RPMI8226 (cell line): ENCODE results near the gene ADAMTS17.

Source experiments
- DNase-seq: peaks from one replicate; pipeline ENCODE4 v3.0.0-alpha.2; 2015

ADAMTS17 gene, protein sequence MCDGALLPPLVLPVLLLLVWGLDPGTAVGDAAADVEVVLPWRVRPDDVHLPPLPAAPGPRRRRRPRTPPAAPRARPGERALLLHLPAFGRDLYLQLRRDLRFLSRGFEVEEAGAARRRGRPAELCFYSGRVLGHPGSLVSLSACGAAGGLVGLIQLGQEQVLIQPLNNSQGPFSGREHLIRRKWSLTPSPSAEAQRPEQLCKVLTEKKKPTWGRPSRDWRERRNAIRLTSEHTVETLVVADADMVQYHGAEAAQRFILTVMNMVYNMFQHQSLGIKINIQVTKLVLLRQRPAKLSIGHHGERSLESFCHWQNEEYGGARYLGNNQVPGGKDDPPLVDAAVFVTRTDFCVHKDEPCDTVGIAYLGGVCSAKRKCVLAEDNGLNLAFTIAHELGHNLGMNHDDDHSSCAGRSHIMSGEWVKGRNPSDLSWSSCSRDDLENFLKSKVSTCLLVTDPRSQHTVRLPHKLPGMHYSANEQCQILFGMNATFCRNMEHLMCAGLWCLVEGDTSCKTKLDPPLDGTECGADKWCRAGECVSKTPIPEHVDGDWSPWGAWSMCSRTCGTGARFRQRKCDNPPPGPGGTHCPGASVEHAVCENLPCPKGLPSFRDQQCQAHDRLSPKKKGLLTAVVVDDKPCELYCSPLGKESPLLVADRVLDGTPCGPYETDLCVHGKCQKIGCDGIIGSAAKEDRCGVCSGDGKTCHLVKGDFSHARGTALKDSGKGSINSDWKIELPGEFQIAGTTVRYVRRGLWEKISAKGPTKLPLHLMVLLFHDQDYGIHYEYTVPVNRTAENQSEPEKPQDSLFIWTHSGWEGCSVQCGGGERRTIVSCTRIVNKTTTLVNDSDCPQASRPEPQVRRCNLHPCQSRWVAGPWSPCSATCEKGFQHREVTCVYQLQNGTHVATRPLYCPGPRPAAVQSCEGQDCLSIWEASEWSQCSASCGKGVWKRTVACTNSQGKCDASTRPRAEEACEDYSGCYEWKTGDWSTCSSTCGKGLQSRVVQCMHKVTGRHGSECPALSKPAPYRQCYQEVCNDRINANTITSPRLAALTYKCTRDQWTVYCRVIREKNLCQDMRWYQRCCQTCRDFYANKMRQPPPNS

DNA sequence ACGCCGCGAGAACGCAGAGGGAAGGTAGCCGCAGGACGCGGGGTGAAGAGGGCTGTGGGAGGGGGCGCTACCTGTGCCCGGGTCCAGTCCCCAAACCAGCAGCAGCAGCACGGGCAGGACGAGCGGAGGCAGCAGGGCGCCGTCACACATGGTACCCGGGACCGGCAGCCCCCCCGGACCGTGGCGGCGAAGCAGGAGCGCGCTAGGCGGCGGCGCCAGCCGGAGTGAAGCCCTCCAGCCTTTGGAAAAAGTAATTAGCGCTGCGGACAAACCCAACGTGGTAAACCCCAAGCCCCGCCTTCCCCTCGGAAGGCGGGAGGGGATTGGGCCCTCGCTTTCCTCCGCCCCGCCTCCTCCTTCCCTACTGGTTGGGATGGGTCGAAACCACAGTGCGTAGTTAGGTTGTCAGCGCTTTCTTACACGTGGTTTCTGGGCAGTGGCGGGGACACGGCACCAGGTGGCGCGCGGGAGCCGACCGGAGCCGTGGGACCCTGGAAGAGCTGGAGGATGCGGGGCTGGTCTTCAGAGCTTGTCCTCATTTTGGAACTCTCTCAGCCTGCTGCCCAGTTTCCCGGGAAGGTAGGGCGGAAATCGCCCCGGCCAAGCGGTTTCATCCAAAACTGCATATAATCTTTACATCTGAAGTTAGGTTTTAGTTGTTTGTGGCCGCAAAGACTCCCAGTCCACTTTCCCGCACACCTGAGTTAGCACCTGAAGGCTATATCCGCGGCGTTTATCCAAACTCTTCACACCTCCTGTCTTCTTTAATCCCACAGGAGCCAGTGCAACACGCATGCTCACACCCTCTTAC lies at the start of gene ADAMTS17:
TSS of gene ADAMTS17 (minus strand) at position 226 of the 811 bp plus-strand sequence. CDS start at position 150, 76 bp downstream.
- peak; percentile 60 for DNase-seq

DNA sequence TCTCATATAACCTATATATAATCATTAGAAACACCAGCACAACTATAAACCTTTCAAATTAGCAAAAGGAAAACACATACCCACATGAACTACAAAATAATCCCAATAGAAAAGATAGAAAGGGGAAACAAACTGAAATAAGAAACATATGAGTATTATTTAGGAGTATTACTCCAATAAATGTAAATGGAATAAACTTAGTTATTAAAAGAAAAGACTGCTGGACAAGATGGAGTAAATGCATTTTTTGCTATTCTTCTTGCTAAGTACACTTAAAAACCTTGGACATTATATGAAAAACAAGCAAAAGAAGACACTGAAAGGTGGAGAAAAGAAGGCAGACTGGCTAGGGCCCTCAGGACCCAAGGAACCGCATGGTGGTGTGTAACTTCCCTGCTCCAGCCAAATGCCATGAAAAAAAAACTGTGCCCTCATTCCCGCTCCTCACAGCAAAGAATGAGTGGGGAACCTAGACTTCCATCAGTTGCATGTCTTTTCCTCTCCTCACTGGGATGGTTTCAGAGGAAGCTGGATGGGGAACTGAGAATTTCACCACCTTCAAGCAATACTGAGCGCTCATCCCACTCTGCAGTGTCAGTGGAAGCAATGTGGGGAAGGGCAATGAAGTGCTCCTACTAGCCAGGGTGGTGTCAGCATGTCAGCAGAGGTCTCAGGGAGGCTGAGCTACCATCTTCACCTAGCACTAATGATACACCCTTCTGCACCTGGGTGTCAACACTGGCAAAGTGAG lies 43.7 kb upstream of the ADAMTS17 start:
- no peak for DNase-seq

GRCh38 chr15:100384108-100384410 lies 42.3 kb upstream of the ADAMTS17 start:
- DNase-seq: no peak

- peak; percentile 71 for DNase-seq
Observed at GRCh38 chr15:100383302-100384107, 41.7 kb upstream of the ADAMTS17 start.

GRCh38 chr15:100373942-100374341 lies 32.2 kb upstream of the ADAMTS17 start:
- DNase-seq: no peak

GRCh38 chr15:100373120-100373896 lies 31.5 kb upstream of the ADAMTS17 start:
- no peak for DNase-seq

- no peak for DNase-seq
Observed at GRCh38 chr15:100372739-100373119, 31.0 kb upstream of the ADAMTS17 start.

DNA sequence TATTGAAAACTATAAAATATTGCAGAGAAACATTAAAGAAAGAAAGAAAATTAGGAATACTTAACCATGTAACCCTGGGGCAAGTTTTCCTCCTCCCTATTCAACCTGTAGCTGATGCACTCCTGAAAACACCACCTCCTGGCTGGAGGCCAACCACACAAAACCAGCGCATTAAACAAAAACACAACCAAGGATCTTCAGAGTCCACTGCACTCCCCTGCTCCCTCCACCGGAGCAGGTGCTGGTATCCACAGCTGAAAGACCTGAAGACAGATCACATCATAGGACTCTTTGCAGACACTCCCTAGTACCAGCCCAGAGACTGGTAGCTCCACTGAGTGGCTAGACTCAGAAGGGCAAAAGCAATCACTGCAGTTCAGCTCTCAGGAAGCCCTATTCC lies 13.6 kb upstream of the ADAMTS17 start:
- peak; percentile 75 for DNase-seq

GRCh38 chr15:100353449-100353848 lies 11.7 kb upstream of the ADAMTS17 start:
- DNase-seq: peak; percentile 41

GRCh38 chr15:100350434-100351226 lies 8.9 kb upstream of the ADAMTS17 start:
- DNase-seq: no peak

DNA sequence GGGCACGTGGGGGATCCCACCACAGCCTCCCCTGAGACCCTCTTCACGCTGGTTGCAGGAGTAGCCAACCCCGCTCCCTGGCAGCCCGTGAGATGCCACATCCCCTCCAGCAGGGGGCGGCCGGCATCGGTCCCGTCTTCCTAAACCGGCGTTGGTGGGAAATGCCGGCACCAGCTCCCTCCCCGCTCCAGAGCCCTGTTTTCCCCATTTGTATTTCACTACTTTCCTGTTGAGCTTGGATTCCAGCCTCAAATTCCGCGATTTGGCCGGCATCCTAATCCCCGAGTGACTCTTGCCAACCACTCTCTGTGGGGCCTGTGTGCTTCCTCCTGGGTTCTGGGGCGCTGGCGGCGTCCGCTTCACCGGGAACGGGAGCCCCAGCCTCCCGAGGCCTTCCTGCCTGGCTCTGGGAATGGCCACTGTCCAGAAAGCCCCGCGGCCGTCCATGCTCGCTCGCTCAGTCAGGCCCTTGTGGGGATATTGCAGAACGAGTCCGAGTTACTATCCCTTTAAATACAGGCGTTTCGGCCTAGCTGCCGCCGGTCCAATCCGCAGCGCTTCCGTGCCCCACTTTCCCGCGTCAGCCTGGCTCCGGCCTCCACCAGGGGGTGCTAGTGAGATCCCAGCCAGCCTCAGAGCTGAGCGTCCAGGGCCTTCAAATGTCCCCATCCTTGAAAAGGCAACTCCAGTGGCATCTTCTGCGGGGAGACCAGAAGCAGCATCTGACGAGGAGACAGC lies 8.1 kb upstream of the ADAMTS17 start:
- DNase-seq: peak; percentile 85

GRCh38 chr15:100349321-100349695 lies 7.5 kb upstream of the ADAMTS17 start:
- DNase-seq: no peak

GRCh38 chr15:100348578-100348977 lies 6.8 kb upstream of the ADAMTS17 start:
- DNase-seq: no peak

DNA sequence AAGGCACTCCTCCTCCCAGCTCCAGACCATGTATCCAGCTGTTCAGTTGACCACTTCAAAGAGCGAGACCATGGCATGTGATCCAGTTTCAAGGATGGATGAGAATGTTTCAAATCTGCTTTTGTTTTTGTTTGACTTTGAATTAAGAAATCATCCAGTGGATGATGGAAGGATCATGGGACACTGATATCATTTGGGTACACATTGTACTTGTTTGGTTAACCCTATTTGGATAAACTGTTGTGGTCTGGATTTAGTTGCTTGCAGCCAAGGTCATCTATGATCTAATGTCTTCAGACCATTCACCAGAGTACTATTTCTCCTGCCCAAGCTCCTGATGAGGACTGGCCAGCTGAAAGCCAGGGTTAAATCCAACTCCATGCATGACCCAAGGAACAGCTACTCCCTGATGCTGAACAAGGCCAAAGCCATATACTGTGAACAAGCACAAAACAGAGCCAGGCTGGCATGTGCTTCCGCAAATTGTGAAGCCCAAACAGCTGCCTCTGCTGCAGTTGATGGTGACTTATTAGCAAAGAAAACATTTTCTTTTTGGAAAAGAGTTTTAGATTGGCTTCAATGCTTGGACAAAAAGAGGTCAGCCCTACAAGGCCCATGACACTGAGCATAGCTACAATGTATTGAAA lies 5.2 kb upstream of the ADAMTS17 start:
- no peak for DNase-seq

DNA sequence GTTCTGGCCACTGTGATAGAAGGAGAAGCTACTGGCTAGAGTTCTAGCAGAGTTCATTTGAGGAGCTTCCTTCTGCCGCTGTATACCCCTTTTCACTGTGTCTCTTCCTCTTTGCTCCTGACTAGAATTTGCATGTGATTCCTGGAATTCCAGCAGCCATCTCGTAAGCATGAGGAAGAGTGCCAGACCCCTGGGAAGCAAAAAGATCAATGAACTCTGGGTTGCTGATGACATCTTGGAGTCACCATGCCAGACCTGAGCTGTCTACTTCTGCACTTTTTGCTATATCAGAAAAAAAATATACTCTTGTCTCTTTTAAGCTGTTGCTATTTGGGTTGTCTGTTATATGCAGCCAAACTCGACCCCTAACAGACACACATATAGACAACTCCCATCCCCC lies 3.7 kb upstream of the ADAMTS17 start:
- DNase-seq: no peak

DNA sequence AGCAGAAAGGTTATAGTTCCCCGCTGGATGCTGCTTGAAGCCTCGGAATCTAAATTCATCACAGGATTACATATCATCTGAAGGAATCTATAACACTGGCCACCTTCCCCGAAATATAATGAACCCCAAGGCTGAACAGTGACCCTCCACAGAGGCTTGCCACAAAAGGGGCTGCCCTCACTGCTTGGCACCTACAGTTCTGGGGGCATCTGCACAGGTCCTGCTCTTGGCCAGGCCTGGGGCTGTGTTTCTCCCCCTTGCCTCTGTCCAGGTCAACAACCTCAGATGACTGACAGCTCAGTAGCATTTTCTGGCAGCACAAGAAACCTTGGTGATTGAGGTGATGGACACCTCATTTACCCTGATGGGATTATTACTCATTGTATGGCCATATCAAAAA lies 1.5 kb upstream of the ADAMTS17 start:
- no peak for DNase-seq

DNA sequence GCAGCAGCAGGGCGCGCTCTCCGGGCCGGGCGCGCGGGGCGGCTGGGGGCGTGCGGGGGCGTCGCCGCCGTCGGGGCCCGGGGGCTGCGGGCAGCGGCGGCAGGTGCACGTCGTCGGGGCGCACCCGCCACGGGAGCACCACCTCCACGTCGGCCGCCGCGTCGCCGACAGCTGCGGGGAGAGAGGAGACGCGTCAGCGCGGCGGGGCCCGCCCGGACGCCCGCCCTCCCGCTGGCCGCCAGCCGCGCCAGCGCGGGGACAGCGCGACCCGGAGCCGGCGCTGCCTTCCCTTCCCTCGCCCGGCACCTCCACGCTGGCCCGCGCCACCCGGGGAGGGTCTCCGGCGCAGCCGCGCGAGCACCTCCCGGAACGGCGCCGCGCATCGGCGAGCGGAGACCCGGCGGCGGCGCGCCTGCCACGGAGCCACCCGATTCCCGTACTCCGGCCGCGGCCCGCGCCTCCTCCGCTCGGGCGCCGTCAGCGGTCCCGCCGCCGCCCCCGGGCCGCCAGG lies 481 bp downstream of the ADAMTS17 start:
- no peak for DNase-seq

GRCh38 chr15:100340721-100341238 lies 995 bp downstream of the ADAMTS17 start:
- peak; percentile 23 for DNase-seq
